HG02943 (cell line): ENCODE measurements around the gene CORO7.

ENCODE experiments used
- ATAC-seq: cut with Tn5 transposase; IDR thresholded peaks from one replicate; pipeline ENCODE4 v1.9.1; 2021; ENCODE audit warnings: mild to moderate bottlenecking, low read depth, moderate library complexity; ENCODE audit not compliant: unreplicated experiment

Gene CORO7

GRCh38 chr16:4313563-4314531 is 102.5 kb downstream of the CORO7 start:
- ATAC-seq: no peak

GRCh38 chr16:4309833-4310266 is 106.5 kb downstream of the CORO7 start:
- no peak for ATAC-seq

GRCh38 chr16:4309102-4309832 is 107.1 kb downstream of the CORO7 start:
- ATAC-seq: no peak

- ATAC-seq: peak; percentile 90
Observed at GRCh38 chr16:4307215-4308037, 109.0 kb downstream of the CORO7 start.

- ATAC-seq: no peak
Observed at GRCh38 chr16:4306470-4307214, 109.8 kb downstream of the CORO7 start.
